RWPE1 (cell line): ENCODE data around the gene ASPG.

Experiments
- CTCF ChIA-PET: fragments of 350-600 bp; sonication (Branson Sonifier 250); formaldehyde crosslinking; extraction: SDS; loops from one replicate; lab custom pipeline; 2021; lab: Yijun Ruan, JAX
- POLR2A ChIA-PET: fragments of 400-600 bp; formaldehyde crosslinking; extraction: SDS; loops from one replicate; lab custom pipeline; 2020; ENCODE audit warnings: antibody characterized with exemption; ENCODE audit not compliant: low non-redundant PET; lab: Yijun Ruan, JAX
- DNase-seq: peaks from one replicate; pipeline ENCODE4 v3.0.0; 2012; ENCODE audit warnings: low spot score
- H3K27ac ChIP-seq: fragments of 450-650 bp; 2 replicates; pipeline ENCODE4 v1.5.1; 2017
- CTCF ChIP-seq: fragments of 450-650 bp; conservative IDR thresholded peaks from 2 replicates; pipeline ENCODE4 v1.5.1; 2017; ENCODE audit warnings: low read depth, mild to moderate bottlenecking

Gene ASPG

GRCh38 chr14:104146651-104147345 lies 61.3 kb downstream of the ASPG start:
- TF ChIP-seq CTCF, result no peak
- DNase-seq, result no peak
- H3K27ac ChIP-seq, result no peak overlapping the region
- POLR2A ChIA-PET, result no interaction called here
- CTCF ChIA-PET, result no interaction called here

- no peak for DNase-seq
- no peak overlapping the region for H3K27ac ChIP-seq
- ChIA-PET CTCF (no interaction called here), POLR2A (no interaction called here)
- TF ChIP-seq CTCF, result no peak
These were observed 62.0 kb downstream of the ASPG start for GRCh38 chr14:104147346-104148125.

GRCh38 chr14:104148433-104149277 lies 63.2 kb downstream of the ASPG start:
- POLR2A ChIA-PET, result no interaction called here
- H3K27ac ChIP-seq, result no peak overlapping the region
- CTCF ChIA-PET, result interaction anchor here (0.6 kb wide), 1 partner anchor 521 kb away, joined by 5 read pairs; no protein-coding TSS in a partner anchor
- DNase-seq, result no peak
- TF ChIP-seq CTCF, result no peak

GRCh38 chr14:104149278-104149595 lies 63.7 kb downstream of the ASPG start:
- peak overlapping the region; percentile 16; the same call in 1 of the 2 replicates for H3K27ac ChIP-seq

GRCh38 chr14:104149617-104150135 lies 64.2 kb downstream of the ASPG start:
- TF ChIP-seq CTCF, result no peak
- no peak for DNase-seq
- CTCF ChIA-PET, result no interaction called here
- POLR2A ChIA-PET, result no interaction called here
- peak overlapping the region; percentile 16; the same call in 1 of the 2 replicates for H3K27ac ChIP-seq

More at GRCh38 chr14:104149278-104149595, 63.7 kb downstream of the ASPG start:
- ChIA-PET POLR2A (no interaction called here), CTCF (interaction anchor here (0.6 kb wide), 1 partner anchor 520 kb away, joined by 5 read pairs; no protein-coding TSS in a partner anchor)
- DNase-seq, result no peak
- TF ChIP-seq CTCF, result no peak
